ENCODE data around the gene SLC5A2. TPM values are rescaled to one million over a fixed set of nuclear protein-coding genes. Genes with fewer than 3 reads are reported as not detected.

Gene SLC5A2
- total and polyA plus RNA-seq, 2 of the 13 experiments (the other 11 are each of a cell fraction or from before 2014, with no cell fraction given): 0.24 to 0.97 TPM

GRCh38 chr16:31459687-31460581 is 23.0 kb upstream of the SLC5A2 start (continued):
- TF ChIP-seq ZNF503 (CRISPR knock-in tag; IDR thresholded peaks at IDR 0.05): peak; percentile 54; the same call in 1 of the 2 replicates
- no peak for TF ChIP-seq NCOA1 (CRISPR knock-in tag; IDR thresholded peaks at IDR 0.05)
- peak; percentile 61; the same call in 1 of the 2 replicates for TF ChIP-seq ZNF790 (CRISPR knock-in tag; IDR thresholded peaks at IDR 0.05; ENCODE audit: borderline replicate concordance)
- 0 out of 2 replicates have a peak, but pooled peaks have one; percentile 8 for TF ChIP-seq KLF12 (CRISPR knock-in tag; IDR thresholded peaks at IDR 0.05; ENCODE audit: borderline replicate concordance)
- no peak for TF ChIP-seq MTF1 (CRISPR knock-in tag; IDR thresholded peaks at IDR 0.05)
- peak; percentile 24 for TF ChIP-seq ZNF205 (CRISPR knock-in tag; IDR thresholded peaks at IDR 0.05)
- TF ChIP-seq MYPOP (CRISPR knock-in tag; IDR thresholded peaks at IDR 0.05): peak; percentile 9; the same call in 1 of the 2 replicates
- TF ChIP-seq ZSCAN30 (CRISPR knock-in tag; IDR thresholded peaks at IDR 0.05): 0 out of 2 replicates have a peak, but pooled peaks have one; percentile 13
- 0 out of 2 replicates have a peak, but pooled peaks have one; percentile 39 for TF ChIP-seq ZNF607 (CRISPR knock-in tag; IDR thresholded peaks at IDR 0.05; ENCODE audit: borderline replicate concordance)
- TF ChIP-seq ZBTB40 (IDR thresholded peaks at IDR 0.05): no peak
- TF ChIP-seq ZBTB40 (CRISPR knock-in tag; IDR thresholded peaks at IDR 0.05): no peak
- 0 out of 2 replicates have a peak, but pooled peaks have one; percentile 12 for TF ChIP-seq ZFP82 (CRISPR knock-in tag; IDR thresholded peaks at IDR 0.05; ENCODE audit: borderline replicate concordance)
- no peak for TF ChIP-seq TSC22D2 (CRISPR knock-in tag; IDR thresholded peaks at IDR 0.05; ENCODE audit: borderline replicate concordance)
- TF ChIP-seq ZNF563 (CRISPR knock-in tag; IDR thresholded peaks at IDR 0.05): 0 out of 2 replicates have a peak, but pooled peaks have one; percentile 8
- TF ChIP-seq TGIF2 (CRISPR knock-in tag; IDR thresholded peaks at IDR 0.05): peak; percentile 47; the same call in 1 of the 2 replicates
- TF ChIP-seq SP1 (IDR thresholded peaks at IDR 0.05): peak; percentile 60; the same call in 1 of the 2 replicates
- TF ChIP-seq SP1 (CRISPR knock-in tag; IDR thresholded peaks at IDR 0.05): peak; percentile 80
